ENCODE results near the gene DCAF12L2. TPM values are rescaled to one million over a fixed set of nuclear protein-coding genes. Genes with fewer than 3 reads are reported as not detected.
"Not testable (repeated sequence)": the region's sequence is repeated elsewhere in the genome, so short reads cannot be mapped to it uniquely, and the experiment has no call there.

Gene DCAF12L2
- total RNA-seq: 1.6 to 1.7 TPM (median 1.7 TPM) in 3 replicates

GRCh38 chrX:126165721-126166461 lies at the start of gene DCAF12L2:
Gene DCAF12L2 (minus strand): TSS chrX:126166289. CDS start chrX:126165924, 365 bp downstream.
- peak within 1 kb of the TSS; percentile 70 for H3K4me3 Mint-ChIP-seq
- H3K9me3 Mint-ChIP-seq: no peaks in the 10 kb centered on the region
- TF ChIP-seq CTCF (IDR thresholded peaks at IDR 0.05; ENCODE audit: unreplicated experiment): no peak
- no peaks in the 10 kb centered on the region for H3K36me3 Mint-ChIP-seq
- no peaks in the 10 kb centered on the region for H3K4me1 Mint-ChIP-seq
- no peak within 1 kb of the TSS for H3K27ac Mint-ChIP-seq
- DNase-seq (ENCODE audit: low spot score in 2 of 2, unreplicated experiment in 2 of 2): peak in 1 of 2 experiments; percentile 20
- H3K27me3 Mint-ChIP-seq (ENCODE audit: low read depth): peaks cover 34% of the 10 kb centered on the region

- Mint-ChIP-seq H3K36me3 (peaks cover 12% of the 10 kb centered on the region), H3K9me3 (peaks cover 18% of the 10 kb centered on the region)
- H3K27ac Mint-ChIP-seq; H3K4me1 Mint-ChIP-seq; DNase-seq (ENCODE audit: low spot score in 2 of 2, unreplicated experiment in 2 of 2); H3K27me3 Mint-ChIP-seq (ENCODE audit: low read depth); H3K4me3 Mint-ChIP-seq: not testable (repeated sequence)
These were observed 24.8 kb upstream of the DCAF12L2 start for GRCh38 chrX:126190888-126191287.

GRCh38 chrX:126177133-126177840 lies 11.2 kb upstream of the DCAF12L2 start:
- no peaks in the 10 kb centered on the region for H3K4me1 Mint-ChIP-seq

GRCh38 chrX:126170720-126171119 lies 4.6 kb upstream of the DCAF12L2 start:
- Mint-ChIP-seq H3K27me3 (ENCODE audit: low read depth) (peaks cover 19% of the 10 kb centered on the region), H3K9me3 (peaks cover 17% of the 10 kb centered on the region), H3K36me3 (no peaks in the 10 kb centered on the region), H3K27ac (no peak overlapping the region), H3K4me1 (no peaks in the 10 kb centered on the region), H3K4me3 (no peak overlapping the region)
- no peak for TF ChIP-seq CTCF (IDR thresholded peaks at IDR 0.05; ENCODE audit: unreplicated experiment)
- DNase-seq (ENCODE audit: low spot score in 2 of 2, unreplicated experiment in 2 of 2): no peak

More at GRCh38 chrX:126177133-126177840, 11.2 kb upstream of the DCAF12L2 start:
- DNase-seq (ENCODE audit: low spot score in 2 of 2, unreplicated experiment in 2 of 2): no peak
- Mint-ChIP-seq H3K27ac (no peak overlapping the region), H3K4me3 (no peak overlapping the region), H3K36me3 (no peaks in the 10 kb centered on the region), H3K27me3 (ENCODE audit: low read depth) (peaks cover 1% of the 10 kb centered on the region), H3K9me3 (peaks cover 26% of the 10 kb centered on the region)
- TF ChIP-seq CTCF (IDR thresholded peaks at IDR 0.05; ENCODE audit: unreplicated experiment): no peak

GRCh38 chrX:126167560-126167959 lies 1.5 kb upstream of the DCAF12L2 start:
- peaks cover 7% of the 10 kb centered on the region for H3K9me3 Mint-ChIP-seq
- H3K4me1 Mint-ChIP-seq: no peaks in the 10 kb centered on the region
- H3K4me3 Mint-ChIP-seq: no peak overlapping the region
- peaks cover 29% of the 10 kb centered on the region for H3K27me3 Mint-ChIP-seq (ENCODE audit: low read depth)
- no peaks in the 10 kb centered on the region for H3K36me3 Mint-ChIP-seq
- no peak overlapping the region for H3K27ac Mint-ChIP-seq
- no peak for TF ChIP-seq CTCF (IDR thresholded peaks at IDR 0.05; ENCODE audit: unreplicated experiment)
- DNase-seq (ENCODE audit: low spot score in 2 of 2, unreplicated experiment in 2 of 2): no peak

GRCh38 chrX:126165401-126165720 lies 728 bp downstream of the DCAF12L2 start:
- peak overlapping the region; percentile 70 for H3K4me3 Mint-ChIP-seq
- DNase-seq (ENCODE audit: low spot score in 2 of 2, unreplicated experiment in 2 of 2): no peak
- H3K9me3 Mint-ChIP-seq: no peaks in the 10 kb centered on the region

More at GRCh38 chrX:126165401-126165720, 728 bp downstream of the DCAF12L2 start:
- Mint-ChIP-seq H3K4me1 (no peaks in the 10 kb centered on the region), H3K27me3 (ENCODE audit: low read depth) (peaks cover 34% of the 10 kb centered on the region), H3K27ac (no peak overlapping the region), H3K36me3 (no peaks in the 10 kb centered on the region)
- TF ChIP-seq CTCF (IDR thresholded peaks at IDR 0.05; ENCODE audit: unreplicated experiment): no peak

Measured in mesothelial cell of epicardium (in vitro differentiated cells).